ENCODE measurements around the gene FGF10.

The FGF10 gene

GRCh38 chr5:44389090-44389822, at the start of gene FGF10:
Gene FGF10, minus strand, starts transcription at chr5:44389420. Its CDS starts 738 bp downstream, at chr5:44388682.
- no peaks in the 10 kb centered on the region for H3K36me3 ChIP-seq (ENCODE audit: control insufficient read depth in 1 of 2, insufficient read depth in 2 of 2, low read length in 2 of 2)
- H3K9ac ChIP-seq (ENCODE audit: low read depth in 1 of 2, low read length in 2 of 2), result peak within 1 kb of the TSS in 1 of 2 donors; percentile 6
- H3K27me3 ChIP-seq (ENCODE audit: control insufficient read depth in 1 of 2, insufficient read depth in 2 of 2, low read length in 2 of 2), result peaks cover 7 to 17% of the 10 kb centered on the region in 2 donors
- no peaks in the 10 kb centered on the region for H3K4me1 ChIP-seq (ENCODE audit: control insufficient read depth in 1 of 2, insufficient read depth in 2 of 2, low read length in 2 of 2)
- no peak within 1 kb of the TSS for H3K27ac ChIP-seq (ENCODE audit: low read depth, low read length)
- peaks cover 0 to 3% of the 10 kb centered on the region in 2 donors for H3K9me3 ChIP-seq (ENCODE audit: control insufficient read depth in 1 of 2, low read length in 2 of 2)
- H3K4me3 ChIP-seq (ENCODE audit: low read depth in 1 of 2, low read length in 2 of 2), result peak within 1 kb of the TSS; percentile 48 to 57

DNA sequence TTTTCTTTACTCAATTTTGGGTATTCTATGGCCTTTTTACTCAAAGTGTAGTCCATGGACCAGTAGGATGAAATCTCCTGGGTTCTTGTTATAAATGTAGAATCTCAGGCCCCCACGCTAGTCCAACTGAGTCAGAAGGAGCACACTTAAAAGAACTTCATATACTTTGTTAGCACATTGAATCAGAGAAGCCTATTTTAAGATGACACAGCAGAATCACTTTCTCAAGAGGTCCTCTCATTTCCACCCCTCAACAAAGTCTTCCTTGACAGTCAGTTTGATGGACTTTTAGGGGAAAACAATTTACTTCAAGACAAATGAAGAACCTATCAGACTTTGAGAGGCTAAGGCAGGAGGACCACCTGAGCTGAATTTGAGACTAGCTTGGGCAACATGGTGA, 37.7 kb upstream of the FGF10 start:
- H3K9me3 ChIP-seq (ENCODE audit: control insufficient read depth in 1 of 2, low read length in 2 of 2), result peaks cover 2 to 5% of the 10 kb centered on the region in 2 donors
- no peaks in the 10 kb centered on the region for H3K27me3 ChIP-seq (ENCODE audit: control insufficient read depth in 1 of 2, insufficient read depth in 2 of 2, low read length in 2 of 2)
- no peak overlapping the region for H3K9ac ChIP-seq (ENCODE audit: low read depth in 1 of 2, low read length in 2 of 2)
- H3K27ac ChIP-seq (ENCODE audit: low read depth, low read length), result no peak overlapping the region
- no peaks in the 10 kb centered on the region for H3K4me1 ChIP-seq (ENCODE audit: control insufficient read depth in 1 of 2, insufficient read depth in 2 of 2, low read length in 2 of 2)
- no peak overlapping the region for H3K4me3 ChIP-seq (ENCODE audit: low read depth in 1 of 2, low read length in 2 of 2)
- no peaks in the 10 kb centered on the region for H3K36me3 ChIP-seq (ENCODE audit: control insufficient read depth in 1 of 2, insufficient read depth in 2 of 2, low read length in 2 of 2)

DNA sequence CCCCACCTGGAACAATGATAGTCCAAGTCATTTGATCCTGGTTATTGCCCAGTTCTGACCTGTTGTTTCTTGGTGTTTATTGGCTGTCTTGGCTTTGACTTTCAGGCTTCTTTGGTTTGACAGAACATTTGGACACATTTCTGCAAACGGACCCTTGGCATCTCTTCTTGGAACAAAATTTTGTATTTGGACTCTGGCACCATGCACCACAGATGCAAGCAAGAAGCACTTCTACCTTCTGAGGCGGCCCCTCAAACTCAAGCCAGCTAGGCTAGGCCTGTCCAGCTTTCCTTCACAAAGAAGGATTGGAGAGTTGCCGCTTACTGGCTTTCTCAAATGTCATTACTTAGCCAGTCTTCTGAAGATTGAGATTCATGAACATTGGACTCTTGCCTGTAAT, 23.1 kb upstream of the FGF10 start:
- H3K9me3 ChIP-seq (ENCODE audit: control insufficient read depth in 1 of 2, low read length in 2 of 2), result peaks cover 3 to 17% of the 10 kb centered on the region in 2 donors
- H3K27me3 ChIP-seq (ENCODE audit: control insufficient read depth in 1 of 2, insufficient read depth in 2 of 2, low read length in 2 of 2), result no peaks in the 10 kb centered on the region

GRCh38 chr5:44402084-44402483, 12.9 kb upstream of the FGF10 start:
- H3K27ac ChIP-seq (ENCODE audit: low read depth, low read length), result no peak overlapping the region
- H3K36me3 ChIP-seq (ENCODE audit: control insufficient read depth in 1 of 2, insufficient read depth in 2 of 2, low read length in 2 of 2), result no peaks in the 10 kb centered on the region
- H3K9me3 ChIP-seq (ENCODE audit: control insufficient read depth in 1 of 2, low read length in 2 of 2), result peaks cover 0 to 5% of the 10 kb centered on the region in 2 donors
- no peaks in the 10 kb centered on the region for H3K4me1 ChIP-seq (ENCODE audit: control insufficient read depth in 1 of 2, insufficient read depth in 2 of 2, low read length in 2 of 2)
- H3K4me3 ChIP-seq (ENCODE audit: low read depth in 1 of 2, low read length in 2 of 2), result no peak overlapping the region
- no peak overlapping the region for H3K9ac ChIP-seq (ENCODE audit: low read depth in 1 of 2, low read length in 2 of 2)
- H3K27me3 ChIP-seq (ENCODE audit: control insufficient read depth in 1 of 2, insufficient read depth in 2 of 2, low read length in 2 of 2), result no peaks in the 10 kb centered on the region

More for the DNA sequence above, 23.1 kb upstream of the FGF10 start:
- H3K36me3 ChIP-seq (ENCODE audit: control insufficient read depth in 1 of 2, insufficient read depth in 2 of 2, low read length in 2 of 2), result no peaks in the 10 kb centered on the region
- no peaks in the 10 kb centered on the region for H3K4me1 ChIP-seq (ENCODE audit: control insufficient read depth in 1 of 2, insufficient read depth in 2 of 2, low read length in 2 of 2)
- no peak overlapping the region for H3K27ac ChIP-seq (ENCODE audit: low read depth, low read length)
- no peak overlapping the region for H3K4me3 ChIP-seq (ENCODE audit: low read depth in 1 of 2, low read length in 2 of 2)
- no peak overlapping the region for H3K9ac ChIP-seq (ENCODE audit: low read depth in 1 of 2, low read length in 2 of 2)

DNA sequence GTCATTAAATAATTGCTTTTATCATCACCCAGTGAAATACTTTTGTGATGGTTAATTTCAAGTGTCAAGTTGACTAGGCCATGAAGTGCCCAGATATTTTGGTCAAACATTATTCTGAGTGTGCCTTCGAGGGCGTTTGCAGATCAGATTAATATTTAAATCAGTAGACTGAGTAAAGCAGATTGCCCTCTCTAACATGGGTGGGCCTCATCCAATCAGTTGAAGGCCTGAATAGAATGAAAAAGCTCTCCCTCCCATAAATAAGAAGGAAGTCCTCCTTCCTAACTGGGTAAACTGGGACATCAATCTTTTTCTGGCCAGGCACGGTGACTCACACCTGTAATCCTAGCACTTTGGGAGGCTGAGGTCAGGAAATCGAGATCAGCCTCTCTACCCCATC, 12.4 kb upstream of the FGF10 start:
- H3K36me3 ChIP-seq (ENCODE audit: control insufficient read depth in 1 of 2, insufficient read depth in 2 of 2, low read length in 2 of 2), result no peaks in the 10 kb centered on the region
- H3K4me1 ChIP-seq (ENCODE audit: control insufficient read depth in 1 of 2, insufficient read depth in 2 of 2, low read length in 2 of 2), result no peaks in the 10 kb centered on the region
- no peak overlapping the region for H3K9ac ChIP-seq (ENCODE audit: low read depth in 1 of 2, low read length in 2 of 2)
- no peaks in the 10 kb centered on the region for H3K27me3 ChIP-seq (ENCODE audit: control insufficient read depth in 1 of 2, insufficient read depth in 2 of 2, low read length in 2 of 2)
- peaks cover 0 to 5% of the 10 kb centered on the region in 2 donors for H3K9me3 ChIP-seq (ENCODE audit: control insufficient read depth in 1 of 2, low read length in 2 of 2)
- H3K27ac ChIP-seq (ENCODE audit: low read depth, low read length), result no peak overlapping the region
- H3K4me3 ChIP-seq (ENCODE audit: low read depth in 1 of 2, low read length in 2 of 2), result no peak overlapping the region

- Histone ChIP-seq H3K9ac (ENCODE audit: low read depth in 1 of 2, low read length in 2 of 2) (no peak overlapping the region), H3K27me3 (ENCODE audit: control insufficient read depth in 1 of 2, insufficient read depth in 2 of 2, low read length in 2 of 2) (no peaks in the 10 kb centered on the region), H3K4me3 (ENCODE audit: low read depth in 1 of 2, low read length in 2 of 2) (no peak overlapping the region), H3K4me1 (ENCODE audit: control insufficient read depth in 1 of 2, insufficient read depth in 2 of 2, low read length in 2 of 2) (no peaks in the 10 kb centered on the region), H3K36me3 (ENCODE audit: control insufficient read depth in 1 of 2, insufficient read depth in 2 of 2, low read length in 2 of 2) (no peaks in the 10 kb centered on the region), H3K27ac (ENCODE audit: low read depth, low read length) (no peak overlapping the region), H3K9me3 (ENCODE audit: control insufficient read depth in 1 of 2, low read length in 2 of 2) (peaks cover 0 to 5% of the 10 kb centered on the region in 2 donors)
Observed at GRCh38 chr5:44398382-44398781, 9.2 kb upstream of the FGF10 start.

DNA sequence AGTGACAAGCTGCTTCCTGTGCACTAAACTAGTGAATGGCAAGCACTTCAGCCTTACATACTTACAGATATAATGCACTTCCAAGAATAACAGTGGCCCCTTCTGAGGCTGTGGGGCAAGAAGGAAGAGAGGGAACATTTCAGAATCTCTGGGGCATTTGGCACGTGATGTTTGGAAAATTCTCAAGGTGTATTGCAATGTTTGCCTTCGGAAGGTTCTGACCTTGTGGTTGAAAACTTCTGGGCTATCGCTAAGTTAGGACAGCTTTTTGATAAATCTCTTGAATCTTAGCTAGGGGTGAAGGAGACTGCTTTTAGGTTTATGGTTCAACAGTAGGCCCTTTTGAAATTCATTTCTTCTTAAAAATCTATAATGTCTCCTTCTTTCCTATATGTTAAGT, 7.1 kb upstream of the FGF10 start:
- H3K27me3 ChIP-seq (ENCODE audit: control insufficient read depth in 1 of 2, insufficient read depth in 2 of 2, low read length in 2 of 2), result no peaks in the 10 kb centered on the region
- H3K9me3 ChIP-seq (ENCODE audit: control insufficient read depth in 1 of 2, low read length in 2 of 2), result peaks cover 0 to 8% of the 10 kb centered on the region in 2 donors
- no peaks in the 10 kb centered on the region for H3K36me3 ChIP-seq (ENCODE audit: control insufficient read depth in 1 of 2, insufficient read depth in 2 of 2, low read length in 2 of 2)
- H3K9ac ChIP-seq (ENCODE audit: low read depth in 1 of 2, low read length in 2 of 2), result no peak overlapping the region
- H3K4me3 ChIP-seq (ENCODE audit: low read depth in 1 of 2, low read length in 2 of 2), result no peak overlapping the region
- no peak overlapping the region for H3K27ac ChIP-seq (ENCODE audit: low read depth, low read length)
- no peaks in the 10 kb centered on the region for H3K4me1 ChIP-seq (ENCODE audit: control insufficient read depth in 1 of 2, insufficient read depth in 2 of 2, low read length in 2 of 2)

GRCh38 chr5:44390351-44390750, 1.1 kb upstream of the FGF10 start:
- Histone ChIP-seq H3K4me3 (ENCODE audit: low read depth in 1 of 2, low read length in 2 of 2) (no peak overlapping the region), H3K9me3 (ENCODE audit: control insufficient read depth in 1 of 2, low read length in 2 of 2) (peaks cover 0 to 3% of the 10 kb centered on the region in 2 donors), H3K27me3 (ENCODE audit: control insufficient read depth in 1 of 2, insufficient read depth in 2 of 2, low read length in 2 of 2) (peaks cover 7 to 17% of the 10 kb centered on the region in 2 donors), H3K27ac (ENCODE audit: low read depth, low read length) (no peak overlapping the region), H3K36me3 (ENCODE audit: control insufficient read depth in 1 of 2, insufficient read depth in 2 of 2, low read length in 2 of 2) (no peaks in the 10 kb centered on the region), H3K9ac (ENCODE audit: low read depth in 1 of 2, low read length in 2 of 2) (no peak overlapping the region), H3K4me1 (ENCODE audit: control insufficient read depth in 1 of 2, insufficient read depth in 2 of 2, low read length in 2 of 2) (no peaks in the 10 kb centered on the region)

DNA sequence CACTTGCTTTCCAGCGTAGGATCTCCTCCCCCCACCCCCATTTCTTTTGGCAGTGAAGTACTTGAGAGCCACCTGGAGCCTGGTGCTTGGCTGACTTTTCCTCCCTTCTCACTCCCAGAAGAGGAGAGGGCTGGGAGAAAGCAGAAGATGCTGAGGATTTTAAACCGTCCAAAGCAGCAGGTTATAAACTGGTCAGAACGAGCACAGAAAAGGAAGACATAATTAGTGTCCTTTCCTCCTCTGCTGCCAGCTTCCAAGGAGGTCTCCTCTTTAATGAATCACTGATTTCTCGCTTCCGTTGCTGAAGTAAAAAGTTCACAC, 563 bp upstream of the FGF10 start:
- no peaks in the 10 kb centered on the region for H3K4me1 ChIP-seq (ENCODE audit: control insufficient read depth in 1 of 2, insufficient read depth in 2 of 2, low read length in 2 of 2)
- H3K9me3 ChIP-seq (ENCODE audit: control insufficient read depth in 1 of 2, low read length in 2 of 2), result peaks cover 0 to 3% of the 10 kb centered on the region in 2 donors
- peaks cover 7 to 17% of the 10 kb centered on the region in 2 donors for H3K27me3 ChIP-seq (ENCODE audit: control insufficient read depth in 1 of 2, insufficient read depth in 2 of 2, low read length in 2 of 2)
- no peak overlapping the region for H3K9ac ChIP-seq (ENCODE audit: low read depth in 1 of 2, low read length in 2 of 2)
- no peak overlapping the region for H3K27ac ChIP-seq (ENCODE audit: low read depth, low read length)
- peak overlapping the region; percentile 48 to 57 for H3K4me3 ChIP-seq (ENCODE audit: low read depth in 1 of 2, low read length in 2 of 2)
- no peaks in the 10 kb centered on the region for H3K36me3 ChIP-seq (ENCODE audit: control insufficient read depth in 1 of 2, insufficient read depth in 2 of 2, low read length in 2 of 2)

GRCh38 chr5:44388321-44389089, 715 bp downstream of the FGF10 start:
- peaks cover 0 to 3% of the 10 kb centered on the region in 2 donors for H3K9me3 ChIP-seq (ENCODE audit: control insufficient read depth in 1 of 2, low read length in 2 of 2)
- no peaks in the 10 kb centered on the region for H3K36me3 ChIP-seq (ENCODE audit: control insufficient read depth in 1 of 2, insufficient read depth in 2 of 2, low read length in 2 of 2)
- H3K27me3 ChIP-seq (ENCODE audit: control insufficient read depth in 1 of 2, insufficient read depth in 2 of 2, low read length in 2 of 2), result peaks cover 7 to 17% of the 10 kb centered on the region in 2 donors
- no peak overlapping the region for H3K27ac ChIP-seq (ENCODE audit: low read depth, low read length)
- H3K9ac ChIP-seq (ENCODE audit: low read depth in 1 of 2, low read length in 2 of 2), result peak overlapping the region in 1 of 2 donors; percentile 6
- H3K4me3 ChIP-seq (ENCODE audit: low read depth in 1 of 2, low read length in 2 of 2), result peak overlapping the region; percentile 48 to 57
- no peaks in the 10 kb centered on the region for H3K4me1 ChIP-seq (ENCODE audit: control insufficient read depth in 1 of 2, insufficient read depth in 2 of 2, low read length in 2 of 2)

Measured in duodenal mucosa (tissue), 2 donors.